ENCODE measurements around the gene MYO1A.
"Not testable (repeated sequence)": the region's sequence is repeated elsewhere in the genome, so short reads cannot be mapped to it uniquely, and the experiment has no call there.

MYO1A gene

GRCh38 chr12:57087010-57087690, 37.2 kb upstream of the MYO1A start:
- no peak for DNase-seq

- no peak for DNase-seq
Observed at GRCh38 chr12:57086493-57087009, 36.6 kb upstream of the MYO1A start.

- no peak for DNase-seq
Observed at GRCh38 chr12:57085999-57086492, 36.1 kb upstream of the MYO1A start.

GRCh38 chr12:57080855-57081254, 30.9 kb upstream of the MYO1A start:
- DNase-seq = no peak

- DNase-seq = no peak
Observed at GRCh38 chr12:57079821-57080220, 29.9 kb upstream of the MYO1A start.

GRCh38 chr12:57078519-57079404, 28.8 kb upstream of the MYO1A start, which contains the start of gene NEMP1:
Gene NEMP1, minus strand, starts transcription at chr12:57078791. Its CDS starts 46 bp downstream, at chr12:57078745.
- DNase-seq = peak; percentile 99

- DNase-seq = not testable (repeated sequence)
Observed at GRCh38 chr12:57073566-57074450, 23.9 kb upstream of the MYO1A start.

- DNase-seq = no peak
Observed at GRCh38 chr12:57072661-57073060, 22.7 kb upstream of the MYO1A start.

- DNase-seq = no peak
Observed at GRCh38 chr12:57069523-57069922, 19.6 kb upstream of the MYO1A start.

- DNase-seq = no peak
Observed at GRCh38 chr12:57066245-57066644, 16.3 kb upstream of the MYO1A start.

- no peak for DNase-seq
Observed at GRCh38 chr12:57063991-57064685, 14.2 kb upstream of the MYO1A start.

- DNase-seq = no peak
Observed at GRCh38 chr12:57058454-57058853, 8.5 kb upstream of the MYO1A start.

- DNase-seq = no peak
Observed at GRCh38 chr12:57057067-57057751, 7.3 kb upstream of the MYO1A start.

GRCh38 chr12:57055824-57056223, 5.9 kb upstream of the MYO1A start:
- DNase-seq = no peak

- not testable (repeated sequence) for DNase-seq
Observed at GRCh38 chr12:57053901-57054300, 4.0 kb upstream of the MYO1A start.

GRCh38 chr12:57053146-57053545, 3.2 kb upstream of the MYO1A start:
- DNase-seq = not testable (repeated sequence)

- DNase-seq = no peak
Observed at GRCh38 chr12:57051011-57051410, 1.1 kb upstream of the MYO1A start.

GRCh38 chr12:57049119-57049446, 846 bp downstream of the MYO1A start:
- DNase-seq = no peak

GRCh38 chr12:57048423-57049118, 1.4 kb downstream of the MYO1A start:
- DNase-seq = no peak

- DNase-seq = no peak
Observed at GRCh38 chr12:57047981-57048380, 1.9 kb downstream of the MYO1A start.
